Spleen (tissue), 7 donors: ENCODE results near the gene RBM17.

Experiments
- POLR2A ChIP-seq, 3 donors: fragments of 450-650 bp; IDR thresholded peaks; one replicate each; pipeline ENCODE4 v1.5.1; 2017; ENCODE audit warnings: antibody characterized with exemption in 3 of 3, mild to moderate bottlenecking in 1 of 3
- POLR2AphosphoS5 ChIP-seq, 3 donors: sonication (generic); formaldehyde crosslinking; IDR thresholded peaks; one replicate each; pipeline ENCODE4 v1.5.1; 2017; ENCODE audit warnings: antibody characterized with exemption in 3 of 3
- TF ChIP-seq, protein P1 (sequence below), 11 experiments: fragments of 200-600 bp in 7 of 11; fragments of 450-650 bp in 4 of 11; sonication (generic) in 4 of 11; IDR thresholded peaks in 8 of 11; conservative IDR thresholded peaks in 3 of 11; 1 replicate in 7 of 11; 2 replicates in 4 of 11; pipeline versions ENCODE4 v1.4.0 to v1.8.0; 2016 to 2021; ENCODE audit warnings: antibody characterized with exemption in 11 of 11, inconsistent platforms in 4 of 11, mild to moderate bottlenecking in 1 of 11
- donor health status: DM: no; HTN: no; CAD: no; lungs with moderate emphysema.
- donor health status: DM: no; HTN: no; CAD: no.
- donor health status: DM: no; HTN: no; CAD: no.

DNA sequence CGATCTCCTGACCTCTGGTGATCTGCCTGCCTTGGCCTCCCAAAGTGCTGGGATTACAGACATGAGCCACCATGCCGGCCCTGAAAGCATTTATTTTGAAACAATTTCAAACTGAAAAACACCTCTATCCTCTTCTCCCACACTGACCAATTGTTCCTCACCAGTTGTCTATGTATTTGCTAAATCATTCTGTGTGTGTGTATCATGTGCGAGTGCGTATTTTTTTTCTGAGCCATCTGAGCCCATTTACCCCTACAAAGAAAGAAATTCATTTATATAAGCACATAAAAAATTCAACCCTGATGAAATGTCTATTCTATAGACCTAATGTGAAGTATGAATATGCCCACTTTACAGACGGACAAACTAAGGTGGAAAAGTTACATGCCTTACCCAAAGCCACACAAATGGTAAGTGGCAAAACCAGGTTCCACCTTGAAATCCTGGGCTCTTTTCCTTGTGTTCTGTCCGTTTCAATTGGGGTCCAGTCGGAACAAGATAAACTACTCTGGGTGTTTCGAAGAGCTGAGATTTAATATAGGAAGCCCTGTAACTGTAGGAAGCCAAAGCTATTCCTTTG, 46.8 kb downstream of the RBM17 start:
- no peak for TF ChIP-seq POLR2AphosphoS5 (IDR thresholded peaks at IDR 0.05)
- TF ChIP-seq, protein P1, sequence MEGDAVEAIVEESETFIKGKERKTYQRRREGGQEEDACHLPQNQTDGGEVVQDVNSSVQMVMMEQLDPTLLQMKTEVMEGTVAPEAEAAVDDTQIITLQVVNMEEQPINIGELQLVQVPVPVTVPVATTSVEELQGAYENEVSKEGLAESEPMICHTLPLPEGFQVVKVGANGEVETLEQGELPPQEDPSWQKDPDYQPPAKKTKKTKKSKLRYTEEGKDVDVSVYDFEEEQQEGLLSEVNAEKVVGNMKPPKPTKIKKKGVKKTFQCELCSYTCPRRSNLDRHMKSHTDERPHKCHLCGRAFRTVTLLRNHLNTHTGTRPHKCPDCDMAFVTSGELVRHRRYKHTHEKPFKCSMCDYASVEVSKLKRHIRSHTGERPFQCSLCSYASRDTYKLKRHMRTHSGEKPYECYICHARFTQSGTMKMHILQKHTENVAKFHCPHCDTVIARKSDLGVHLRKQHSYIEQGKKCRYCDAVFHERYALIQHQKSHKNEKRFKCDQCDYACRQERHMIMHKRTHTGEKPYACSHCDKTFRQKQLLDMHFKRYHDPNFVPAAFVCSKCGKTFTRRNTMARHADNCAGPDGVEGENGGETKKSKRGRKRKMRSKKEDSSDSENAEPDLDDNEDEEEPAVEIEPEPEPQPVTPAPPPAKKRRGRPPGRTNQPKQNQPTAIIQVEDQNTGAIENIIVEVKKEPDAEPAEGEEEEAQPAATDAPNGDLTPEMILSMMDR (IDR thresholded peaks at IDR 0.05 in 8 of 11, conservative IDR thresholded peaks at IDR 0.05 in 3 of 11) = no peak
- no peak for TF ChIP-seq POLR2A (IDR thresholded peaks at IDR 0.05)
